Activated naive CD4-positive, alpha-beta T cell treated with anti-CD3 and anti-CD28 coated beads, Interleukin-2, amount 10 ng/mL, durations not matched to agents 7 days and 5 days (primary cell): Measurements from ENCODE around the gene NCOR1.
"Not testable (repeated sequence)": the region's sequence is repeated elsewhere in the genome, so short reads cannot be mapped to it uniquely, and the experiment has no call there.

ENCODE experiments used
- CTCF ChIA-PET: fragments of 350-600 bp; sonication (Branson Sonifier 250); formaldehyde crosslinking; loops from one replicate; lab custom pipeline; 2021; ENCODE audit warnings: antibody characterized with exemption; lab: Charles Lee
- DNase-seq: peaks from one replicate; pipeline ENCODE4 v3.0.0-alpha.2; 2020
- H3K27ac Mint-ChIP-seq: one replicate; pipeline ENCODE4 v1.8.0; 2021; ENCODE audit warnings: mild to moderate bottlenecking, moderate library complexity, mixed read lengths
- H3K27me3 Mint-ChIP-seq: one replicate; pipeline ENCODE4 v1.8.0; 2021; ENCODE audit warnings: mild to moderate bottlenecking, mixed read lengths
- H3K36me3 Mint-ChIP-seq: one replicate; pipeline ENCODE4 v1.8.0; 2021; ENCODE audit warnings: mixed read lengths
- H3K4me1 Mint-ChIP-seq: one replicate; pipeline ENCODE4 v1.8.0; 2021; ENCODE audit warnings: mixed read lengths
- H3K4me3 Mint-ChIP-seq: one replicate; pipeline ENCODE4 v1.8.0; 2021; ENCODE audit warnings: mild to moderate bottlenecking, moderate library complexity, mixed read lengths
- H3K9me3 Mint-ChIP-seq: one replicate; pipeline ENCODE4 v1.8.0; 2021; ENCODE audit warnings: mixed read lengths

The NCOR1 gene

DNA sequence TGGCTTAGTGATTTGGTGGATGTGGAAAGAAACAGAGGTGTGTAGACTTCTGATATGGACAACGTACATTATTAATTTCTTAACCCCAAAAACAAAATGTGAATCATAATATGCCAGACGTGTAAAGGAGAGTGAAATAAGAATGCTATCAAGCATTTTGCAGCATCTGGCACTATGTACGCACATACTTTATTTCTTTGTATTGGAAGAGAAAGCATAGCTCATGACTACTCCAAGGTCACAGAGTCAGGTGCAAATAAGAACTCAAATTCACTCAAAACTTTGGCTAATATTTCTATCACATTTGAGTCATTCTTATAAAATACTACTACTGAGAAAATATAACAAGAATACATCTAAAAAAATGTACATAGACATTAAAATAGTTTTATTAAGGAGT, 140.9 kb downstream of the NCOR1 start:
- H3K4me1 Mint-ChIP-seq: no peaks in the 10 kb centered on the region
- H3K27me3 Mint-ChIP-seq: no peaks in the 10 kb centered on the region
- no peak overlapping the region for H3K27ac Mint-ChIP-seq
- H3K36me3 Mint-ChIP-seq: peaks cover 41% of the 10 kb centered on the region
- H3K4me3 Mint-ChIP-seq: no peak overlapping the region
- no peaks in the 10 kb centered on the region for H3K9me3 Mint-ChIP-seq
- no peak for DNase-seq
- CTCF ChIA-PET: no interaction called here

GRCh38 chr17:16073845-16074244, 141.5 kb downstream of the NCOR1 start:
- CTCF ChIA-PET: no interaction called here
- DNase-seq: no peak
- peaks cover 40% of the 10 kb centered on the region for H3K36me3 Mint-ChIP-seq
- H3K9me3 Mint-ChIP-seq: no peaks in the 10 kb centered on the region
- H3K4me3 Mint-ChIP-seq: no peak overlapping the region
- no peaks in the 10 kb centered on the region for H3K27me3 Mint-ChIP-seq
- peak overlapping the region; percentile 55 for H3K27ac Mint-ChIP-seq
- H3K4me1 Mint-ChIP-seq: no peaks in the 10 kb centered on the region

DNA sequence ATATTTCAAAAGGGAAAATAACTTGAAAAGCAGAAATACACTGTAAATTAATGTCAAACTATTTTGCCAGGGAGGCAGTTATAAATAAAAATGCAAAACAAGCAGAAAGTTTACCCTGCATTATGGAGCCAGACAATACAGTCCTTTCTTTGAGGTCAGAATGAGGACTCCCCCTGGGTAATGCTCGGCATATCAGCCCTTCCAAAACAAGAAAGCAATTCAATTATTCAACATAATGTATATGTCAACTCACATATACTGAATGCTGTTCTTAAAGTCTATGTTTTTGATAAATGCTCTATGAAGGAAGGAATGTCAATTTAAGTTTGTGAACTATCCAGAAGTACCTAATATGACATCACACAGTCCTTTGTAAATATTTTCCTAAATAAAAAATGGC, 143.3 kb downstream of the NCOR1 start:
- no peak overlapping the region for H3K27ac Mint-ChIP-seq
- no peaks in the 10 kb centered on the region for H3K4me1 Mint-ChIP-seq
- no peak for DNase-seq
- H3K27me3 Mint-ChIP-seq: no peaks in the 10 kb centered on the region
- no peaks in the 10 kb centered on the region for H3K9me3 Mint-ChIP-seq
- peaks cover 41% of the 10 kb centered on the region for H3K36me3 Mint-ChIP-seq
- H3K4me3 Mint-ChIP-seq: no peak overlapping the region
- CTCF ChIA-PET: no interaction called here

GRCh38 chr17:16068323-16068722, 147.0 kb downstream of the NCOR1 start:
- no peaks in the 10 kb centered on the region for H3K4me1 Mint-ChIP-seq
- no peaks in the 10 kb centered on the region for H3K27me3 Mint-ChIP-seq
- H3K4me3 Mint-ChIP-seq: no peak overlapping the region
- H3K9me3 Mint-ChIP-seq: no peaks in the 10 kb centered on the region
- CTCF ChIA-PET: no interaction called here
- no peak overlapping the region for H3K27ac Mint-ChIP-seq
- no peak for DNase-seq
- peaks cover 54% of the 10 kb centered on the region for H3K36me3 Mint-ChIP-seq

- H3K27ac Mint-ChIP-seq: no peak overlapping the region
- no peak for DNase-seq
- H3K36me3 Mint-ChIP-seq: peaks cover 66% of the 10 kb centered on the region
Observed at GRCh38 chr17:16066125-16066524, 149.2 kb downstream of the NCOR1 start.

DNA sequence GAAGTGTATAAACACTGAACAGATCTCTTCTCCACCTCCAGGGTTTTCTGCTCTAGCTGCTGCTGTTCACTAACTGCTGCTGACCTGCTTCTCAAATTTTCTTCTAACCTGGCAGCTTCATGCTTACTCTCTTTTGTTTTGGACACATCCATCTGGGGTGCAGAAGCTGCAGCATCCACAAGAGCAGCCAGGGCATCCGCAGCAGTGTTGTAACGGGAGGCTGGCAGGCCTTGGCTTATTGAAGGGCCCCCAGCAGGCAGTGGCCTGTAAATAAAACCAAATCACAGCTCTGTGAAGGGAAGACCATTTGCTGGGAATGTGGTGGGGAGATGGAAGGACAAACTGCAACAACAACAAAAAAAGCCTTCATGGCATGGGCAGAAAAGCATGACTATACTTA, 153.7 kb downstream of the NCOR1 start:
- CTCF ChIA-PET: no interaction called here
- no peak overlapping the region for H3K4me3 Mint-ChIP-seq
- no peaks in the 10 kb centered on the region for H3K27me3 Mint-ChIP-seq
- H3K9me3 Mint-ChIP-seq: no peaks in the 10 kb centered on the region
- peaks cover 58% of the 10 kb centered on the region for H3K36me3 Mint-ChIP-seq
- H3K4me1 Mint-ChIP-seq: no peaks in the 10 kb centered on the region
- no peak for DNase-seq
- no peak overlapping the region for H3K27ac Mint-ChIP-seq

More at GRCh38 chr17:16066125-16066524, 149.2 kb downstream of the NCOR1 start:
- Mint-ChIP-seq H3K4me3 (no peak overlapping the region), H3K27me3 (no peaks in the 10 kb centered on the region), H3K4me1 (no peaks in the 10 kb centered on the region), H3K9me3 (no peaks in the 10 kb centered on the region)
- CTCF ChIA-PET: no interaction called here

- peaks cover 58% of the 10 kb centered on the region for H3K36me3 Mint-ChIP-seq
- DNase-seq, H3K27me3 Mint-ChIP-seq, H3K9me3 Mint-ChIP-seq, H3K27ac Mint-ChIP-seq, CTCF ChIA-PET, H3K4me1 Mint-ChIP-seq, H3K4me3 Mint-ChIP-seq: not testable (repeated sequence)
Observed at GRCh38 chr17:16055139-16055538, 160.2 kb downstream of the NCOR1 start.

- DNase-seq: no peak
- H3K4me1 Mint-ChIP-seq: no peaks in the 10 kb centered on the region
- no peak overlapping the region for H3K4me3 Mint-ChIP-seq
- H3K9me3 Mint-ChIP-seq: no peaks in the 10 kb centered on the region
- H3K27me3 Mint-ChIP-seq: no peaks in the 10 kb centered on the region
- no peak overlapping the region for H3K27ac Mint-ChIP-seq
- H3K36me3 Mint-ChIP-seq: peaks cover 52% of the 10 kb centered on the region
- CTCF ChIA-PET: no interaction called here
Observed at GRCh38 chr17:16052486-16052885, 162.8 kb downstream of the NCOR1 start.

GRCh38 chr17:16050844-16051243, 164.5 kb downstream of the NCOR1 start:
- Mint-ChIP-seq H3K4me1 (peaks cover 3% of the 10 kb centered on the region), H3K27me3 (no peaks in the 10 kb centered on the region), H3K4me3 (no peak overlapping the region), H3K36me3 (peaks cover 60% of the 10 kb centered on the region), H3K9me3 (no peaks in the 10 kb centered on the region), H3K27ac (no peak overlapping the region)
- DNase-seq: no peak
- CTCF ChIA-PET: no interaction called here

- no peaks in the 10 kb centered on the region for H3K27me3 Mint-ChIP-seq
- no peaks in the 10 kb centered on the region for H3K9me3 Mint-ChIP-seq
- CTCF ChIA-PET: no interaction called here
- no peak for DNase-seq
- H3K4me3 Mint-ChIP-seq: no peak overlapping the region
- H3K4me1 Mint-ChIP-seq: peaks cover 3% of the 10 kb centered on the region
- H3K36me3 Mint-ChIP-seq: peaks cover 56% of the 10 kb centered on the region
- no peak overlapping the region for H3K27ac Mint-ChIP-seq
Observed at GRCh38 chr17:16048811-16049449, 166.4 kb downstream of the NCOR1 start.

- no peak for DNase-seq
- Mint-ChIP-seq H3K36me3 (peaks cover 56% of the 10 kb centered on the region), H3K9me3 (no peaks in the 10 kb centered on the region), H3K27me3 (no peaks in the 10 kb centered on the region), H3K27ac (no peak overlapping the region), H3K4me3 (no peak overlapping the region), H3K4me1 (peaks cover 3% of the 10 kb centered on the region)
- CTCF ChIA-PET: interaction anchor here (1.3 kb wide), 1 partner anchor 13 kb away, joined by 3 read pairs; no protein-coding TSS in a partner anchor
Observed at GRCh38 chr17:16046966-16047365, 168.4 kb downstream of the NCOR1 start.

GRCh38 chr17:16044487-16044886, 170.8 kb downstream of the NCOR1 start:
- CTCF ChIA-PET: no interaction called here
- Mint-ChIP-seq H3K4me1 (peaks cover 3% of the 10 kb centered on the region), H3K27ac (no peak overlapping the region), H3K27me3 (no peaks in the 10 kb centered on the region), H3K4me3 (no peak overlapping the region), H3K9me3 (no peaks in the 10 kb centered on the region), H3K36me3 (peaks cover 62% of the 10 kb centered on the region)
- DNase-seq: no peak

- peaks cover 72% of the 10 kb centered on the region for H3K36me3 Mint-ChIP-seq
Observed at GRCh38 chr17:16040710-16041251, 174.6 kb downstream of the NCOR1 start.

GRCh38 chr17:16037636-16038035, 177.7 kb downstream of the NCOR1 start:
- DNase-seq: no peak
- H3K27me3 Mint-ChIP-seq: no peaks in the 10 kb centered on the region
- no peaks in the 10 kb centered on the region for H3K9me3 Mint-ChIP-seq
- CTCF ChIA-PET: no interaction called here
- H3K4me3 Mint-ChIP-seq: no peak overlapping the region
- peaks cover 73% of the 10 kb centered on the region for H3K36me3 Mint-ChIP-seq
- peaks cover 8% of the 10 kb centered on the region for H3K4me1 Mint-ChIP-seq
- no peak overlapping the region for H3K27ac Mint-ChIP-seq

More at GRCh38 chr17:16040710-16041251, 174.6 kb downstream of the NCOR1 start:
- DNase-seq: no peak
- Mint-ChIP-seq H3K4me1 (no peaks in the 10 kb centered on the region), H3K27me3 (no peaks in the 10 kb centered on the region), H3K27ac (no peak overlapping the region), H3K4me3 (no peak overlapping the region), H3K9me3 (no peaks in the 10 kb centered on the region)
- CTCF ChIA-PET: no interaction called here

- peaks cover 8% of the 10 kb centered on the region for H3K4me1 Mint-ChIP-seq
- DNase-seq: no peak
- no peak overlapping the region for H3K27ac Mint-ChIP-seq
- H3K9me3 Mint-ChIP-seq: no peaks in the 10 kb centered on the region
- no peaks in the 10 kb centered on the region for H3K27me3 Mint-ChIP-seq
- no peak overlapping the region for H3K4me3 Mint-ChIP-seq
- CTCF ChIA-PET: no interaction called here
- H3K36me3 Mint-ChIP-seq: peaks cover 72% of the 10 kb centered on the region
Observed at GRCh38 chr17:16036261-16036660, 179.1 kb downstream of the NCOR1 start.
